ACC112 (cell line): ENCODE data around the gene LRCH1.
A peak's percentile ranks its signal among the peaks of the same experiment; 100 is the strongest.

Experiments
- H2AFZ ChIP-seq: fragments of 200-600 bp; sonication (generic); one replicate; pipeline ENCODE4 v1.6.0; 2017; ENCODE audit warnings: antibody characterized with exemption, low read length; ENCODE audit not compliant: unreplicated experiment
- H3K27ac ChIP-seq: fragments of 200-600 bp; sonication (generic); 2 replicates; pipeline ENCODE4 v1.5.1; 2014; ENCODE audit warnings: low read depth, mild to moderate bottlenecking, antibody characterized with exemption, low read length, moderate library complexity
- H3K27me3 ChIP-seq: fragments of 200-600 bp; sonication (generic); 2 replicates; pipeline ENCODE4 v1.6.1; 2014; ENCODE audit warnings: mild to moderate bottlenecking, antibody characterized with exemption, low read length, moderate library complexity, mixed read lengths; ENCODE audit not compliant: insufficient read depth
- H3K36me3 ChIP-seq: fragments of 200-600 bp; sonication (generic); 2 replicates; pipeline ENCODE4 v1.6.1; 2016; ENCODE audit warnings: mild to moderate bottlenecking, antibody characterized with exemption, low read length, moderate library complexity, mixed read lengths; ENCODE audit not compliant: insufficient read depth
- H3K4me1 ChIP-seq: fragments of 200-600 bp; sonication (generic); one replicate; pipeline ENCODE4 v1.6.1; 2016; ENCODE audit warnings: low read length, mixed read lengths; ENCODE audit not compliant: insufficient read depth, unreplicated experiment, control insufficient read depth
- H3K4me3 ChIP-seq: fragments of 200-600 bp; sonication (generic); 2 replicates; pipeline ENCODE4 v1.5.1; 2014; ENCODE audit warnings: mild to moderate bottlenecking, low read depth, low read length
- H3K79me2 ChIP-seq: fragments of 200-600 bp; sonication (generic); one replicate; pipeline ENCODE4 v1.6.0; 2016; ENCODE audit warnings: low read length; ENCODE audit not compliant: control insufficient read depth, unreplicated experiment, insufficient read depth

Gene LRCH1

GRCh38 chr13:46738766-46739165 is 185.8 kb downstream of the LRCH1 start:
- Histone ChIP-seq H3K27me3 (no peaks in the 10 kb centered on the region), H3K79me2 (no peaks in the 10 kb centered on the region), H3K4me3 (no peak overlapping the region), H3K27ac (no peak overlapping the region), H3K36me3 (no peaks in the 10 kb centered on the region), H2AFZ (no peak overlapping the region), H3K4me1 (peaks cover 14% of the 10 kb centered on the region)

GRCh38 chr13:46739447-46740098 is 186.6 kb downstream of the LRCH1 start:
- H3K27ac ChIP-seq = no peak overlapping the region
- no peaks in the 10 kb centered on the region for H3K27me3 ChIP-seq
- no peaks in the 10 kb centered on the region for H3K79me2 ChIP-seq
- no peak overlapping the region for H2AFZ ChIP-seq
- peaks cover 8% of the 10 kb centered on the region for H3K36me3 ChIP-seq
- H3K4me1 ChIP-seq = peaks cover 14% of the 10 kb centered on the region
- H3K4me3 ChIP-seq = no peak overlapping the region

GRCh38 chr13:46743191-46743590 is 190.2 kb downstream of the LRCH1 start:
- no peak overlapping the region for H2AFZ ChIP-seq
- peaks cover 14% of the 10 kb centered on the region for H3K4me1 ChIP-seq
- no peaks in the 10 kb centered on the region for H3K79me2 ChIP-seq
- H3K27me3 ChIP-seq = no peaks in the 10 kb centered on the region
- H3K4me3 ChIP-seq = no peak overlapping the region
- H3K27ac ChIP-seq = peak overlapping the region; percentile 25; the same call in 1 of the 2 replicates
- H3K36me3 ChIP-seq = peaks cover 23% of the 10 kb centered on the region

- Histone ChIP-seq H3K27ac (no peak overlapping the region), H3K79me2 (no peaks in the 10 kb centered on the region), H3K4me1 (peaks cover 21% of the 10 kb centered on the region), H2AFZ (no peak overlapping the region), H3K36me3 (peaks cover 31% of the 10 kb centered on the region), H3K4me3 (no peak overlapping the region), H3K27me3 (no peaks in the 10 kb centered on the region)
Measured at GRCh38 chr13:46745062-46745461, 192.1 kb downstream of the LRCH1 start.

- Histone ChIP-seq H3K27me3 (no peaks in the 10 kb centered on the region), H3K36me3 (peaks cover 34% of the 10 kb centered on the region), H3K4me1 (peaks cover 27% of the 10 kb centered on the region), H3K4me3 (no peak overlapping the region), H3K79me2 (no peaks in the 10 kb centered on the region), H3K27ac (no peak overlapping the region), H2AFZ (no peak overlapping the region)
Measured at GRCh38 chr13:46745706-46746105, 192.7 kb downstream of the LRCH1 start.

GRCh38 chr13:46747031-46747820 is 194.3 kb downstream of the LRCH1 start:
- peaks cover 35% of the 10 kb centered on the region for H3K36me3 ChIP-seq
- no peak overlapping the region for H3K27ac ChIP-seq
- no peaks in the 10 kb centered on the region for H3K79me2 ChIP-seq
- peaks cover 36% of the 10 kb centered on the region for H3K4me1 ChIP-seq
- H3K4me3 ChIP-seq = no peak overlapping the region
- no peaks in the 10 kb centered on the region for H3K27me3 ChIP-seq
- no peak overlapping the region for H2AFZ ChIP-seq

GRCh38 chr13:46748300-46748699 is 195.3 kb downstream of the LRCH1 start:
- no peaks in the 10 kb centered on the region for H3K79me2 ChIP-seq
- no peaks in the 10 kb centered on the region for H3K27me3 ChIP-seq
- H3K4me3 ChIP-seq = no peak overlapping the region
- H3K27ac ChIP-seq = no peak overlapping the region
- peaks cover 35% of the 10 kb centered on the region for H3K36me3 ChIP-seq
- H3K4me1 ChIP-seq = peaks cover 26% of the 10 kb centered on the region
- no peak overlapping the region for H2AFZ ChIP-seq

GRCh38 chr13:46749951-46750350 is 197.0 kb downstream of the LRCH1 start:
- Histone ChIP-seq H2AFZ (no peak overlapping the region), H3K79me2 (no peaks in the 10 kb centered on the region), H3K4me1 (peaks cover 22% of the 10 kb centered on the region), H3K27ac (no peak overlapping the region), H3K27me3 (no peaks in the 10 kb centered on the region), H3K36me3 (peaks cover 23% of the 10 kb centered on the region), H3K4me3 (no peak overlapping the region)

GRCh38 chr13:46751811-46752635 is 199.1 kb downstream of the LRCH1 start:
- no peaks in the 10 kb centered on the region for H3K27me3 ChIP-seq
- no peaks in the 10 kb centered on the region for H3K79me2 ChIP-seq
- H2AFZ ChIP-seq = no peak overlapping the region

GRCh38 chr13:46753137-46753536 is 200.2 kb downstream of the LRCH1 start:
- Histone ChIP-seq H3K27me3 (no peaks in the 10 kb centered on the region), H3K4me3 (no peak overlapping the region), H3K4me1 (peaks cover 33% of the 10 kb centered on the region), H3K27ac (no peak overlapping the region), H3K79me2 (no peaks in the 10 kb centered on the region), H2AFZ (no peak overlapping the region), H3K36me3 (peaks cover 12% of the 10 kb centered on the region; the same call in 1 of the 2 replicates)

More at GRCh38 chr13:46751811-46752635, 199.1 kb downstream of the LRCH1 start:
- no peak overlapping the region for H3K27ac ChIP-seq
- peaks cover 17% of the 10 kb centered on the region; the same call in 1 of the 2 replicates for H3K36me3 ChIP-seq
- H3K4me1 ChIP-seq = peaks cover 26% of the 10 kb centered on the region
- H3K4me3 ChIP-seq = no peak overlapping the region
